ENCODE measurements around the gene ZC3H15. TPM values are rescaled to one million over a fixed set of nuclear protein-coding genes. Genes with fewer than 3 reads are reported as not detected.

The ZC3H15 gene
- total RNA-seq, 1 experiment from 2014 or later = 60.9 TPM

DNA sequence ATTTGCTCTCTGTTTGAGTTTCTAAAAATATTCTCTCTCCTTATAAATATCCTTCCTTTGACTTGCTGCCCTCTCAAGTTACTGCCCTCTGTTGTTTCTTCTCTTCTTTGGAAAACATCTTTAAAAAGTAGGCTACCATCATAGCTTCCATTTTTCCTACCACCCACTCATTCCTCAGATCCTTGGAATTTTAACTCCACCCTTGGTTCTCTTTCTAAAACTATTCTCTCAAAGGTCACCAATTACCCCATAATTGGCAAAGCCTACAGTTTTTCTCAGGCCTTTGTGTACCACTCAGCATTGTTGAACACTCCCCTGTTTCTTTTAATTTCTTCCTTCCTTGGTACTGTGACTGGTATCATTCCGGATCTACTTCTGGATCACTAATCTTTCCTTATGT lies 60.8 kb downstream of the ZC3H15 start (continued):
- TF ChIP-seq, protein P1, sequence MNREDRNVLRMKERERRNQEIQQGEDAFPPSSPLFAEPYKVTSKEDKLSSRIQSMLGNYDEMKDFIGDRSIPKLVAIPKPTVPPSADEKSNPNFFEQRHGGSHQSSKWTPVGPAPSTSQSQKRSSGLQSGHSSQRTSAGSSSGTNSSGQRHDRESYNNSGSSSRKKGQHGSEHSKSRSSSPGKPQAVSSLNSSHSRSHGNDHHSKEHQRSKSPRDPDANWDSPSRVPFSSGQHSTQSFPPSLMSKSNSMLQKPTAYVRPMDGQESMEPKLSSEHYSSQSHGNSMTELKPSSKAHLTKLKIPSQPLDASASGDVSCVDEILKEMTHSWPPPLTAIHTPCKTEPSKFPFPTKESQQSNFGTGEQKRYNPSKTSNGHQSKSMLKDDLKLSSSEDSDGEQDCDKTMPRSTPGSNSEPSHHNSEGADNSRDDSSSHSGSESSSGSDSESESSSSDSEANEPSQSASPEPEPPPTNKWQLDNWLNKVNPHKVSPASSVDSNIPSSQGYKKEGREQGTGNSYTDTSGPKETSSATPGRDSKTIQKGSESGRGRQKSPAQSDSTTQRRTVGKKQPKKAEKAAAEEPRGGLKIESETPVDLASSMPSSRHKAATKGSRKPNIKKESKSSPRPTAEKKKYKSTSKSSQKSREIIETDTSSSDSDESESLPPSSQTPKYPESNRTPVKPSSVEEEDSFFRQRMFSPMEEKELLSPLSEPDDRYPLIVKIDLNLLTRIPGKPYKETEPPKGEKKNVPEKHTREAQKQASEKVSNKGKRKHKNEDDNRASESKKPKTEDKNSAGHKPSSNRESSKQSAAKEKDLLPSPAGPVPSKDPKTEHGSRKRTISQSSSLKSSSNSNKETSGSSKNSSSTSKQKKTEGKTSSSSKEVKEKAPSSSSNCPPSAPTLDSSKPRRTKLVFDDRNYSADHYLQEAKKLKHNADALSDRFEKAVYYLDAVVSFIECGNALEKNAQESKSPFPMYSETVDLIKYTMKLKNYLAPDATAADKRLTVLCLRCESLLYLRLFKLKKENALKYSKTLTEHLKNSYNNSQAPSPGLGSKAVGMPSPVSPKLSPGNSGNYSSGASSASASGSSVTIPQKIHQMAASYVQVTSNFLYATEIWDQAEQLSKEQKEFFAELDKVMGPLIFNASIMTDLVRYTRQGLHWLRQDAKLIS (CRISPR knock-in tag; IDR thresholded peaks at IDR 0.05; ENCODE audit: borderline replicate concordance) = no peak
- TF ChIP-seq, protein P2, sequence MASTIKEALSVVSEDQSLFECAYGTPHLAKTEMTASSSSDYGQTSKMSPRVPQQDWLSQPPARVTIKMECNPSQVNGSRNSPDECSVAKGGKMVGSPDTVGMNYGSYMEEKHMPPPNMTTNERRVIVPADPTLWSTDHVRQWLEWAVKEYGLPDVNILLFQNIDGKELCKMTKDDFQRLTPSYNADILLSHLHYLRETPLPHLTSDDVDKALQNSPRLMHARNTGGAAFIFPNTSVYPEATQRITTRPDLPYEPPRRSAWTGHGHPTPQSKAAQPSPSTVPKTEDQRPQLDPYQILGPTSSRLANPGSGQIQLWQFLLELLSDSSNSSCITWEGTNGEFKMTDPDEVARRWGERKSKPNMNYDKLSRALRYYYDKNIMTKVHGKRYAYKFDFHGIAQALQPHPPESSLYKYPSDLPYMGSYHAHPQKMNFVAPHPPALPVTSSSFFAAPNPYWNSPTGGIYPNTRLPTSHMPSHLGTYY (CRISPR knock-in tag; IDR thresholded peaks at IDR 0.05) = no peak
- no peak for TF ChIP-seq EMX1 (CRISPR knock-in tag; IDR thresholded peaks at IDR 0.05)

DNA sequence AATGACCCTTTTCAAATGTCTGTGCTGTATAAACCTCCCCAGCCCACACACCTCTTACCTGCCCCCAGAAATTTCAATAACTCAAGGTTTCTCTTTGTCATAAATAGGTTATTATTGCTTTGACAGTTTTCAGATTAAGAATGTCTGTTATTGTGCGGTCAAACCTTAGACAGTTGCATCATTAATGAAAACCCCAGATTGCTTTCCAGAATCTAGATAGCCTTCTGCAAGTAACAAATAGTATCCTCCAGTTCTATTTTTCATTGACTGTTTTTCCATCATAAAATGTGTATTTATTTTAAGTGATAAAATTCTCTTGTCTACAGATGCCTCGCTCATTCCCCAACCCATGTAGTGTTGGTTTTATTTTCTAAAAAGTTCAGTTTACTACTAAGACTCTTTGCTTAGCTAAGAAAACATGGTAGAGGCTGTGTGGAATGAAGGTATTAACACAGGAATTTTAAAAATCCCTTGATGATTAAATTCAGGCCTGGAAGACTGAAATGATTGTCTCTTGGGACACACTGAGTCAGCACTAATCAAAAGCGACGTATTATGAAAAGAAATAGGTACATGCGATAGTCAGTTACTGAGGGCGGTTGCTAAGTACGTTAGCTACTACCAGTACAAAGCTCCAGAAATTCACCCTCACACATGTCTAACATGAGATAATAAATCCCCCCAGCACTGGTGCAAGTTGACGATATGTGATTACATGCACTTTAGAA lies 65.4 kb downstream of the ZC3H15 start:
- no peak for ATAC-seq
- H3K9me3 Mint-ChIP-seq = peaks cover 3% of the 10 kb centered on the region; the same call in 1 of the 2 replicates
- no peaks in the 10 kb centered on the region for H3K4me1 Mint-ChIP-seq
- CTCF ChIA-PET = no interaction called here
- H3K27me3 Mint-ChIP-seq (ENCODE audit: low read depth) = no peaks in the 10 kb centered on the region
- H3K36me3 Mint-ChIP-seq = no peaks in the 10 kb centered on the region
- no peak for TF ChIP-seq ZNF219 (CRISPR knock-in tag; IDR thresholded peaks at IDR 0.05; ENCODE audit: borderline replicate concordance)
- no peak for TF ChIP-seq ZNF423 (CRISPR knock-in tag; IDR thresholded peaks at IDR 0.05)
- TF ChIP-seq, protein P3, sequence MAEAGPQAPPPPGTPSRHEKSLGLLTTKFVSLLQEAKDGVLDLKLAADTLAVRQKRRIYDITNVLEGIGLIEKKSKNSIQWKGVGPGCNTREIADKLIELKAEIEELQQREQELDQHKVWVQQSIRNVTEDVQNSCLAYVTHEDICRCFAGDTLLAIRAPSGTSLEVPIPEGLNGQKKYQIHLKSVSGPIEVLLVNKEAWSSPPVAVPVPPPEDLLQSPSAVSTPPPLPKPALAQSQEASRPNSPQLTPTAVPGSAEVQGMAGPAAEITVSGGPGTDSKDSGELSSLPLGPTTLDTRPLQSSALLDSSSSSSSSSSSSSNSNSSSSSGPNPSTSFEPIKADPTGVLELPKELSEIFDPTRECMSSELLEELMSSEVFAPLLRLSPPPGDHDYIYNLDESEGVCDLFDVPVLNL (CRISPR knock-in tag; IDR thresholded peaks at IDR 0.05; ENCODE audit: borderline replicate concordance, low read depth) = no peak
- no peak for TF ChIP-seq FOXP1 (CRISPR knock-in tag; IDR thresholded peaks at IDR 0.05; ENCODE audit: borderline replicate concordance)
- TF ChIP-seq, protein P4, sequence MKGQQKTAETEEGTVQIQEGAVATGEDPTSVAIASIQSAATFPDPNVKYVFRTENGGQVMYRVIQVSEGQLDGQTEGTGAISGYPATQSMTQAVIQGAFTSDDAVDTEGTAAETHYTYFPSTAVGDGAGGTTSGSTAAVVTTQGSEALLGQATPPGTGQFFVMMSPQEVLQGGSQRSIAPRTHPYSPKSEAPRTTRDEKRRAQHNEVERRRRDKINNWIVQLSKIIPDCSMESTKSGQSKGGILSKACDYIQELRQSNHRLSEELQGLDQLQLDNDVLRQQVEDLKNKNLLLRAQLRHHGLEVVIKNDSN (CRISPR knock-in tag; IDR thresholded peaks at IDR 0.05) = no peak
- TF ChIP-seq ZNF396 (CRISPR knock-in tag; IDR thresholded peaks at IDR 0.05; ENCODE audit: borderline replicate concordance) = no peak
- no peak for TF ChIP-seq CREM (CRISPR knock-in tag; IDR thresholded peaks at IDR 0.05)
- TF ChIP-seq, protein P5, sequence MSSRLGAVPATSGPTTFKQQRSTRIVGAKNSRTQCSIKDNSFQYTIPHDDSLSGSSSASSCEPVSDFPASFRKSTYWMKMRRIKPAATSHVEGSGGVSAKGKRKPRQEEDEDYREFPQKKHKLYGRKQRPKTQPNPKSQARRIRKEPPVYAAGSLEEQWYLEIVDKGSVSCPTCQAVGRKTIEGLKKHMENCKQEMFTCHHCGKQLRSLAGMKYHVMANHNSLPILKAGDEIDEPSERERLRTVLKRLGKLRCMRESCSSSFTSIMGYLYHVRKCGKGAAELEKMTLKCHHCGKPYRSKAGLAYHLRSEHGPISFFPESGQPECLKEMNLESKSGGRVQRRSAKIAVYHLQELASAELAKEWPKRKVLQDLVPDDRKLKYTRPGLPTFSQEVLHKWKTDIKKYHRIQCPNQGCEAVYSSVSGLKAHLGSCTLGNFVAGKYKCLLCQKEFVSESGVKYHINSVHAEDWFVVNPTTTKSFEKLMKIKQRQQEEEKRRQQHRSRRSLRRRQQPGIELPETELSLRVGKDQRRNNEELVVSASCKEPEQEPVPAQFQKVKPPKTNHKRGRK (CRISPR knock-in tag; IDR thresholded peaks at IDR 0.05; ENCODE audit: borderline replicate concordance) = no peak
- H3K27ac Mint-ChIP-seq = no peak overlapping the region; the same call in 1 of the 2 replicates
- no peak for DNase-seq (ENCODE audit: low spot score)
- no peak overlapping the region for H3K4me3 Mint-ChIP-seq
- POLR2A ChIA-PET = no interaction called here

DNA sequence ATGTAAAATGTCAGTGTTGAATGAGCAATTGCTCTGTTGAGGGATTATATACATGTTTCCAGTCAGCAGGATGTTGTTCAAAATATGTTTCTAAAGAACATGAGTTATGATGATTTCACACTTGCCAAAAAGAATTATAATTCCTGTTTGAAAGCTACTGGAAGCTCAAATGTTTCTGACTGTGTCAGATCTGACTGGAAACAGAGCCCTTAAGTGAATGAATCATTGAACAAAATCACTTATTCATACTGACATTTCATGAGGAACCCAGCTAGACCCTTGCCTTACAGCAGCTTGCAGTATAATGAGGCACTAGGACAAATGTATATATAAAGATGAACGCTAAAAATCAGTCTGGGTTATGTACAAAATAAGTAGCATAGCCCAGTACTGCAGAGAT lies 68.4 kb downstream of the ZC3H15 start:
- H3K4me1 Mint-ChIP-seq = no peaks in the 10 kb centered on the region
- ATAC-seq (no peak), DNase-seq (ENCODE audit: low spot score) (no peak)
- H3K36me3 Mint-ChIP-seq = no peaks in the 10 kb centered on the region
- H3K27me3 Mint-ChIP-seq (ENCODE audit: low read depth) = no peaks in the 10 kb centered on the region
- ChIA-PET CTCF (no interaction called here), POLR2A (no interaction called here)
- no peak overlapping the region for H3K27ac Mint-ChIP-seq
- H3K9me3 Mint-ChIP-seq = peaks cover 3% of the 10 kb centered on the region; the same call in 1 of the 2 replicates
- no peak overlapping the region for H3K4me3 Mint-ChIP-seq
- TF ChIP-seq, protein P6, sequence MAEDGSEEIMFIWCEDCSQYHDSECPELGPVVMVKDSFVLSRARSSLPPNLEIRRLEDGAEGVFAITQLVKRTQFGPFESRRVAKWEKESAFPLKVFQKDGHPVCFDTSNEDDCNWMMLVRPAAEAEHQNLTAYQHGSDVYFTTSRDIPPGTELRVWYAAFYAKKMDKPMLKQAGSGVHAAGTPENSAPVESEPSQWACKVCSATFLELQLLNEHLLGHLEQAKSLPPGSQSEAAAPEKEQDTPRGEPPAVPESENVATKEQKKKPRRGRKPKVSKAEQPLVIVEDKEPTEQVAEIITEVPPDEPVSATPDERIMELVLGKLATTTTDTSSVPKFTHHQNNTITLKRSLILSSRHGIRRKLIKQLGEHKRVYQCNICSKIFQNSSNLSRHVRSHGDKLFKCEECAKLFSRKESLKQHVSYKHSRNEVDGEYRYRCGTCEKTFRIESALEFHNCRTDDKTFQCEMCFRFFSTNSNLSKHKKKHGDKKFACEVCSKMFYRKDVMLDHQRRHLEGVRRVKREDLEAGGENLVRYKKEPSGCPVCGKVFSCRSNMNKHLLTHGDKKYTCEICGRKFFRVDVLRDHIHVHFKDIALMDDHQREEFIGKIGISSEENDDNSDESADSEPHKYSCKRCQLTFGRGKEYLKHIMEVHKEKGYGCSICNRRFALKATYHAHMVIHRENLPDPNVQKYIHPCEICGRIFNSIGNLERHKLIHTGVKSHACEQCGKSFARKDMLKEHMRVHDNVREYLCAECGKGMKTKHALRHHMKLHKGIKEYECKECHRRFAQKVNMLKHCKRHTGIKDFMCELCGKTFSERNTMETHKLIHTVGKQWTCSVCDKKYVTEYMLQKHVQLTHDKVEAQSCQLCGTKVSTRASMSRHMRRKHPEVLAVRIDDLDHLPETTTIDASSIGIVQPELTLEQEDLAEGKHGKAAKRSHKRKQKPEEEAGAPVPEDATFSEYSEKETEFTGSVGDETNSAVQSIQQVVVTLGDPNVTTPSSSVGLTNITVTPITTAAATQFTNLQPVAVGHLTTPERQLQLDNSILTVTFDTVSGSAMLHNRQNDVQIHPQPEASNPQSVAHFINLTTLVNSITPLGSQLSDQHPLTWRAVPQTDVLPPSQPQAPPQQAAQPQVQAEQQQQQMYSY (CRISPR knock-in tag; IDR thresholded peaks at IDR 0.05) = no peak
- TF ChIP-seq MYBL2 (CRISPR knock-in tag; IDR thresholded peaks at IDR 0.05) (no peak), FOXK1 (CRISPR knock-in tag; IDR thresholded peaks at IDR 0.05) (no peak), NR1H2 (CRISPR knock-in tag; IDR thresholded peaks at IDR 0.05) (no peak), KAT7 (CRISPR knock-in tag; IDR thresholded peaks at IDR 0.05; ENCODE audit: borderline replicate concordance) (no peak), ZNF263 (CRISPR knock-in tag; IDR thresholded peaks at IDR 0.05; ENCODE audit: low read depth) (no peak)
- TF ChIP-seq, protein P7, sequence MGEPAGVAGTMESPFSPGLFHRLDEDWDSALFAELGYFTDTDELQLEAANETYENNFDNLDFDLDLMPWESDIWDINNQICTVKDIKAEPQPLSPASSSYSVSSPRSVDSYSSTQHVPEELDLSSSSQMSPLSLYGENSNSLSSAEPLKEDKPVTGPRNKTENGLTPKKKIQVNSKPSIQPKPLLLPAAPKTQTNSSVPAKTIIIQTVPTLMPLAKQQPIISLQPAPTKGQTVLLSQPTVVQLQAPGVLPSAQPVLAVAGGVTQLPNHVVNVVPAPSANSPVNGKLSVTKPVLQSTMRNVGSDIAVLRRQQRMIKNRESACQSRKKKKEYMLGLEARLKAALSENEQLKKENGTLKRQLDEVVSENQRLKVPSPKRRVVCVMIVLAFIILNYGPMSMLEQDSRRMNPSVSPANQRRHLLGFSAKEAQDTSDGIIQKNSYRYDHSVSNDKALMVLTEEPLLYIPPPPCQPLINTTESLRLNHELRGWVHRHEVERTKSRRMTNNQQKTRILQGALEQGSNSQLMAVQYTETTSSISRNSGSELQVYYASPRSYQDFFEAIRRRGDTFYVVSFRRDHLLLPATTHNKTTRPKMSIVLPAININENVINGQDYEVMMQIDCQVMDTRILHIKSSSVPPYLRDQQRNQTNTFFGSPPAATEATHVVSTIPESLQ (CRISPR knock-in tag; IDR thresholded peaks at IDR 0.05) = no peak
